Kasumi-1 (cell line): ENCODE results near the gene PRPF39.
A peak's percentile ranks its signal among the peaks of the same experiment; 100 is the strongest.
"Not testable (repeated sequence)": the region's sequence is repeated elsewhere in the genome, so short reads cannot be mapped to it uniquely, and the experiment has no call there.

ENCODE experiments used
- DNase-seq, 2 experiments: peaks; one replicate each; lab custom pipeline; 2025; lab: John Stamatoyannopoulos, UW

The PRPF39 gene

GRCh38 chr14:45083976-45084722, at the start of gene PRPF39:
Gene PRPF39 (plus strand): TSS chr14:45084116. CDS start chr14:45095240, 11,124 bp downstream.
- peak; percentile 87 to 88 for DNase-seq

GRCh38 chr14:45034730-45035129, 49.2 kb upstream of the PRPF39 start:
- DNase-seq: no peak

GRCh38 chr14:45038256-45038655, 45.7 kb upstream of the PRPF39 start:
- DNase-seq: no peak

GRCh38 chr14:45038865-45039264, 45.1 kb upstream of the PRPF39 start:
- DNase-seq: no peak

- no peak for DNase-seq
Observed at GRCh38 chr14:45039390-45039789, 44.5 kb upstream of the PRPF39 start.

- no peak for DNase-seq
Observed at GRCh38 chr14:45041641-45042040, 42.3 kb upstream of the PRPF39 start.

- no peak for DNase-seq
Observed at GRCh38 chr14:45044638-45045037, 39.3 kb upstream of the PRPF39 start.

GRCh38 chr14:45048385-45048784, 35.5 kb upstream of the PRPF39 start:
- no peak for DNase-seq

- DNase-seq: no peak
Observed at GRCh38 chr14:45051180-45051579, 32.7 kb upstream of the PRPF39 start.

- no peak for DNase-seq
Observed at GRCh38 chr14:45051896-45052295, 32.0 kb upstream of the PRPF39 start.

- DNase-seq: no peak
Observed at GRCh38 chr14:45057349-45057748, 26.6 kb upstream of the PRPF39 start.

- no peak for DNase-seq
Observed at GRCh38 chr14:45057881-45058364, 26.0 kb upstream of the PRPF39 start.

GRCh38 chr14:45060551-45060950, 23.4 kb upstream of the PRPF39 start:
- no peak for DNase-seq

- no peak for DNase-seq
Observed at GRCh38 chr14:45065540-45065939, 18.4 kb upstream of the PRPF39 start.

- DNase-seq: no peak
Observed at GRCh38 chr14:45065956-45066355, 18.0 kb upstream of the PRPF39 start.

- no peak for DNase-seq
Observed at GRCh38 chr14:45066667-45067066, 17.2 kb upstream of the PRPF39 start.

GRCh38 chr14:45068396-45068795, 15.5 kb upstream of the PRPF39 start:
- DNase-seq: no peak

- DNase-seq: no peak
Observed at GRCh38 chr14:45070215-45070614, 13.7 kb upstream of the PRPF39 start.

- DNase-seq: no peak
Observed at GRCh38 chr14:45072126-45072525, 11.8 kb upstream of the PRPF39 start.

- no peak for DNase-seq
Observed at GRCh38 chr14:45073231-45073879, 10.6 kb upstream of the PRPF39 start.

- DNase-seq: no peak
Observed at GRCh38 chr14:45078323-45078722, 5.6 kb upstream of the PRPF39 start.

- DNase-seq: not testable (repeated sequence)
Observed at GRCh38 chr14:45080416-45080968, 3.4 kb upstream of the PRPF39 start.

GRCh38 chr14:45081096-45081495, 2.8 kb upstream of the PRPF39 start:
- DNase-seq: not testable (repeated sequence)
